IPS DF 4.7 (cell line): ENCODE data around the gene PNN.
"Not testable (repeated sequence)": the region's sequence is repeated elsewhere in the genome, so short reads cannot be mapped to it uniquely, and the experiment has no call there.

Experiments
- DNase-seq: peaks from one replicate; pipeline ENCODE4 v3.0.0-alpha.2; 2013; ENCODE audit warnings: low spot score; ENCODE audit errors: extremely low read depth

The PNN gene

DNA sequence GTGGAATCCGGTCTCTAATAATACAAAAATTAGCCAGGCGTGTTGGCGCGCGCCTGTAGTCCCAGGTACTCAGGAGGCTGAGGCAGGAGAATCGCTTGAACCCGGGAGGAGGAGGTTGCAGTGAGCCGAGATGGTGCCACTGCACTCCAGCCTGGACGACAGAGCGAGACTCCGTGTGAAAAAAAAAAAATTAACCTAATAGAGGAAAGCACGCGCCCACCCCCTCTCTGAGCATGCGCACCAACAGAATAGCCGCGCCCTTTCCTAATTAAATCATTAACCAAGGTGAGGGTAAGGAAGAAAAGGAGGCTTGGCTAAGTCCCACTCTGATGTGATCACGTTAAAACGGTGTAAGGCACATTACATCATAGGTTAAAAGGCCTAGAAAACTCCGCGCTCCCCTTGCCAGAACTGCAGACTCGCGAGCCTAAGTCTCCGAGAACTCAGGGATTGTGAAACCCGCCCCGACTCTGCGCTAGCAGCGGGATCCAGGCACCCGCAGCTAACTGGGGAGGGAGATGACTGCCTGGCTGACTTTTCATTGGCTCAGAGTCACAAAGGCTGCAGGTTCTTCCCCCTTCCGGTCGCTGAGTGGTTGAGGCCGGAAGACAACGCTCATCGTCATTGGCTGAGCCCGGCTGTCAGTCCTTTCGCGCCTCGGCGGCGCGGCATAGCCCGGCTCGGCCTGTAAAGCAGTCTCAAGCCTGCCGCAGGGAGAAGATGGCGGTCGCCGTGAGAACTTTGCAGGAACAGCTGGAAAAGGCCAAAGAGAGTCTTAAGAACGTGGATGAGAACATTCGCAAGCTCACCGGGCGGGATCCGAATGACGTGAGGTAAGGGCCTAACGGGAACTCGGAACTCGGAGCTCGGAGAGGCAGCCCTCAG lies at the start of gene PNN:
TSS of gene PNN (plus strand) at position 695 of the 885 bp plus-strand sequence. CDS start at position 721, 26 bp downstream.
- DNase-seq: peak; percentile 95

DNA sequence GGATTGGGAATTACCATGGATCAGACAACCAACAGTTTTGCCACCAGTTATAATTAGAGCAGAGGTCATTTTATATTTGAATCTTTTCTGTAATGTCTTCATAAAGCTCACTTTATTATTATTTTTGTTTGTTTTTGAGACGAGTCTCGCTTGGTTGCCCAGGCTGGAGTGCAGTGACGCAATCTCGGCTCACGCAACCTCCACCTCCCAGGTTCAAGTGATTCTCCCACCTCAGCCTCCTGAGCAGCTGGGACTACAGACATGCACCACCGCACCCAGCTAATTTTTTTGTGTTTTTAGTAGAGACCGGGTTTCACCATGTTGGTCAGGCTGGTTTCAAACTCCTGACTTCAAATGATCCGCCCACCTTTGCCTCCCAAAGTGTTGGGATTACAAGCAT lies 37.2 kb upstream of the PNN start:
- DNase-seq: not testable (repeated sequence)

DNA sequence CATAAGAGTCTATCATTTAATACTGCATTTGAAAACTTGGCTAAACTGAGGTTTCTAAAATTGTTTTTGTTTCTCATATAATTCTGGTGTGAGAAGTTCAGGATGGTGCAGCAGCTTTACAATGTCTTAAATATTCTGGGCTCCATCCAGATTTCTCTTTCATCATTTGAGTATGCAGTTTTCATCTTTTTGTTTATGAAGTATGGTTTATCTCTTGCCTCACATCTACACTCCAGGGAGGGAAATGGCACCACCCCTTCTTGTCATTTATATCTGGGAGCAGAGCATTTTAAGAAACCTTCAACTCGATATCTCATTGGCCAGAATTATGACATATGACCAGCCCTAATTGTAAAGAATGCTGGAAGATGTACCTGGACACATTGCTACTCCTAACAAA lies 36.6 kb upstream of the PNN start:
- DNase-seq: no peak

DNA sequence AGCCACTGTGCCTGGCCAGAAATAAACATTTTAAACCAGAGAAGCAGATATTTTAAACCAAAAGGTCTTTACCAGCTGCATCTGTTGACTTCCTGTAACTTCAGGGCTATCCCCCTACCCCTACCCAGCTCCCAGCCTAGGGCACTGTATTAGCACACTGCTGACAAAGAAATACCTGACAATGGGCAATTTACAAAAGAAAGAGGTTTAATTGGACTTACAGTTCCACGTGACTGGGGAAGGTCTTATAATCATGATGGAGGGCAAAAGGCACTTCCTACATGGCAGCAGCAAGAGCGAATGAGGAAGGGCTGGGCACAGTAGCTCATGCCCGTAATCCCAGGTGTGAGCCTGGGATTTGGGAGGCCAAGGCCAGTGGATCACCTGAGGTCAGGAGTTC lies 34.9 kb upstream of the PNN start:
- no peak for DNase-seq

DNA sequence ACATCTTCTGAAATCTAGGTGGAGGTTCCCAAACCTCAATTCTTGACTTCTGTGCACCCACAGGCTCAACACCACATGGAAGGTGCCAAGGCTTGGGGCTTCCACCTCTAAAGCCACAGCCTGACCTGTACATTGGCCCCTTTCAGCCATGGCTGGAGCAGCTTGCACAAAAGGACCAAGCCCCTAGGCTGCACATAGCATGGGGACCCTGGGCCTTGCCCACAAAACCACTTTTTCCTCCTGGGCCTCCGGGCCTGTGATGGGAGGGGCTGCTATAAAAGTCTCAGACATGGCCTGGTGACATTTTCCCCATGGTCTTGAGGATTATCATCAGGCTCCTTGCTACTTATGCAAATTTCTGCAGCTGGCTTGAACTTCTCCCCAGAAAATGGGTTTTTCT lies 33.4 kb upstream of the PNN start:
- DNase-seq: not testable (repeated sequence)

DNA sequence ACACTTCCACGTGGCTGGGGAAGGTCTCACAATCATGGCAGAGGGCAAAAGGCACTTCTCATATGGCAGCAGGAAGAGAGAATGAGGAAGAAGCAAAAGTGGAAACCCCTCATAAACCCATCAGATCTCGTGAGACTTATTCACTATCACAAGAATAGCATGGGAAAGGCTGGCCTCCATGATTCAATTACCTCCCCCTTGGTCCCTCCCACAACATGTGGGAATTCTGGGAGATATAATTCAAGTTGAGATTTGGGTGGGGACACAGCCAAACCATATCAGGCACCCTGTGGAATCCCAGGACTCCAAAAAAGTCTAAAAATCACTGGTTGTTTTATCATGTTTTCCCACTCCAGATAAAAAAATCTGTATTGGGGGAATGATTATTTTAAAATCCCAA lies 31.8 kb upstream of the PNN start:
- not testable (repeated sequence) for DNase-seq

DNA sequence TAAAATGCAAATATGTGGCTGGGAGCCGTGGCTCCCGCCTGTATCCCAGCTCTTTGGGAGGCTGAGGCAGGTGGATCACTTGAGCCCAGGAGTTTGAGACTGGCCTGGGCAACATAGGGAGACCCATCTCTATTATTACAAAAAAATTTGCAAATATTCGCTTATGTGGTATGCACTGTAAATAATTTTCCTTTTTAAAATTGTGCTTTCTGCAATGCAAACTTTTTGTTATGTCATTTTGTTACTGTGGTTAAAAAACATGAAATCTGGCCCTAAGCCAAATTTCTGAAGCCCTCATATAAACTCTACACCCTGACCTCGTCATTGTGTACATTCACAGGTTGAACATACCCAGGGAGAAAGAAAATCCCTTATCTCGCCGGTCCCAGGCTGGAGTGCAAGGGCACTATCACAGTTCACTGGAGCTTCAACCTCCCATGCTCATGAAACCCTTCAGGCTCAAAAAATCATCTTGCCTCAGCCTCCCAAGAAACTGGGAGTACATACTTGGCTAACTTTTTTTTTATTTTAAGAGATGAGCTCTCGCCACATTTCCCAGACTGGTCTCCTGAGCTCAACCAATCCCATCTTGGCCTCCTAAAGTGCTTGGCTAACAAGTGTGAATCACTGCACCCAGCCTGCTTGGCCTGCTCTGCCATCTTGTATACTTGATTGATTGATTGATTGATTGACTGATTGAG lies 29.6 kb upstream of the PNN start:
- no peak for DNase-seq

DNA sequence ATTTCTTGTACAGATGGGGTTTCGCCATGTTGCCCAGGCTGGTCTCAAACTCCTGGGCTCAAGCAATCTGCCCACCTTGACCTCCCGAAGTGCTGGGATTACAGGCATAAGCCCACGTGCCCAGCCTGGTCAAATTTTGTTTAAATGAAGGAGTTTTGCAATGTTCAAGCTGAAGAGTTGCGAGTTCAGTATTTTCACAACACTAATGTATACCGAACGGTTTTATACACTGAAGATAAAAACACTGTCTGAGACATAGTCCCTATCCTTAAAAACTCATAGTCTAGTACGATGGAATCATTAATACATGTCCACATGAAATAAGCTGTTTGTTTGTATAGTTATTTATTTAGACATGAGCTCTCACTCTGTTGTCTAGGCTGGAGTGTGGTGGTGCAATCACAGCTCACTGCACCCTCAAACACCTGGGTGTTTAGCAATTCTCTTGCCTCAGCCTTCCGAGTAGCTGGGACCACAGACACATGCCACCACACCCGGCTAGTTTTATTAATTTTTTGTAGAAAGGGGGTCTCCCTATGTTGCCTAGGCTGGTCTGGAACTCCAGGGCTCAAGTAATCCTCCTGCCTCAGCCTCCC lies 20.4 kb upstream of the PNN start:
- DNase-seq: no peak

DNA sequence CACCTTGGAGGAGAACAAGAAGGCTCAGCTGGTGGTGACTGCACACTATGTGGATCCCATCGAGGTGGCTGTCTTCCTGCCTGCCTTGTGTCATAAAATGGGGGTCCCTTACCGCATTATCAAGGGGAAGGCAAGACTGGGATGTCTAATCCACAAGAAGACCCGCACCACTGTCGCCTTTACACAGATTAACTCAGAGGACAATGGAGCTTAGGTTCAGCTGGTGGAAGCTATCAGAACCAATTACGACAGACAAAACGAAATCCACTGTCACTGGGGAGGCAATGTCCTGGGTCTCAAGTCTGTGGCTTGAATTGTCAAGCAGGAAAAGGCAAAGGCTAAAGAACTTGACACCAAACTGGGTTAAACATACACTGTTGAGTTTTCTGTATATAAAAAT lies 17.6 kb upstream of the PNN start:
- no peak for DNase-seq

DNA sequence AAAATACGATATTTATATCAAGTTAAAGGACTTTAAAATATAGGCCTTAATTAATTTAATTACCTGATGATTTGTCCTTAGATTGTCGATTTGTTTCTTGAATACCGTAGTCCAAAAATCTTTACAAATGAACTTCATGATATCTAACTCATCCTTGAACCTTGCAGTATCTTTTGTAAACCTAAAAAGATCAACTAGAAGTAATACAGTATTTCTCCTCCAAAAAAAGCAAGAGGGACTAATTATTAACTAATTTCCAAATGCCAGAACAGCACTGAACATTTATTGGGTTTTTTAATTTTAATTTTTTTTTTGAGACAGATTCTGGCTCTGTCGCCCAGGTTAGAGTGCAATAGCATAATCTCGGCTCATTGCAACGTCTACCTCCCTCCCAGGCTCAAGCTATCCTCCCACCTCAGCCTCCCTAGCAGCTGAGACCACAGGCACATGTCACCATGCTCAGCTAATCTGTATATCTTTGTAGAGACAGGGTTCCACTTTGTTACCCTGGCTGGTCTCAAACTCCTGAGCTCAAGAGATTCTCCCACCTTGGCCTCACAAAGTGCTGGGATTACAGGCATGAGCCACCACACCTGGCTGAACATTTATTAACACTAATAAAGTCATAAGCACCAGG lies 16.7 kb upstream of the PNN start:
- DNase-seq: no peak

DNA sequence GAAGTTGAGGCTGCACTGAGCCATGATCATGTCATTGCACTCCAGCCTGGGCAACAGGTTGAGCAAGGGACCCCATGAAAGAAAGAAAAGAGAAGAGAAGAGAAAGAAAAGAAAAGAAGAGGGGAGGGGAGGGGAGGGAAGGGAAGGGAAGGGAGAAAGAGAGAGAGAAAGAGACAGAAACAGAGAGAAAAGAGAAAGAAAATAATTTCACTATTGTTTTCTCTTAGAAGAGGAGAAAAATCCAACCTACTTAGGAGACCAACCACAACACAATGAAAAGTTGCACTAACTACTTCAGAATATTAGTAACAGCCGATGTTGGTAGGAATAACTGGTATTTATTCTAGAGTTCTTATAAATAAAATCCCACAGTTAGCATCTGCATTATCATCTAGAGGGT lies 14.6 kb upstream of the PNN start:
- DNase-seq: no peak

DNA sequence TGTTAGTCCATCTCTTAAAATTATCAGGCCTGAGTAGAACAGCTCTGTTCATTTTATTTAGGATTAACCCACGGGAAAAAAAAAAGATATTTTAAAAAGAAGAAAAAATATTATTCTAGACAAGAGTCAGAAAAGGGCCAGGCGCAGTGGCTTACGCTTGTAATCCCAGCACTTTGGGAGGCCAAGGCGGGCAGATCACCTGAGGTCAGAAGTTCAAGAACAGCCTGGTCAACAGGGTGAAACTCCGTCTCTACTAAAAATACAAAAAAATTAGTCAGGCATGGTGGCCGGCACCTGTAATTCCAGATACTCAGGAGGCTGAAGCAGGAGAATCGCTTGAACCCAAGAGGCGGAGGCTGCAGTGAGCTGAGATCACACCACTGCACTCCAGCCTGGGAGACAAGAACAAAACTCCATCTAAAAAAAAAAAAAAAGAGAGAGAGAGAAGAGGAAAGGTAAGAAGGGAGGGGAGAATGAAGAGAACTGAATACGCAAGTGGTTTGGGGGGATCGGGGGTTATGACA lies 7.2 kb upstream of the PNN start:
- not testable (repeated sequence) for DNase-seq

DNA sequence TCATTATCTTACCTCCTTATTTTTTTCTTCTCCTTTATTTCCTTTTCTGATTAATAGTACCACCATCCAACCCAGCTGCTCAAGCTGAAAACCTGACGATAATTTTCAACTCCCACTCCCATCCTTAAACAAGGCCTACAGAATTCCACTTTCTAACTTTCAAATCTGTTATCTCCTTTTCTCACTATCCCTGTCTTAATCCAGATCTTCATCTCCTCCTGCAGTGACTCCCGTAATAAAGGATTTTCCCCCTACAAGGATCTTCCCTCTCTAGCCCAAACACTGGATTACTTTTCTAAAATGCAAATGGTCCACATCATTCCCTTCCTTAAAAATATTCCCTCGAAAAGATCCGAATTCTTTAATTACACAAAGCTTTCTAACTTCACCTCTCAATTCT lies 6.5 kb upstream of the PNN start:
- DNase-seq: no peak

DNA sequence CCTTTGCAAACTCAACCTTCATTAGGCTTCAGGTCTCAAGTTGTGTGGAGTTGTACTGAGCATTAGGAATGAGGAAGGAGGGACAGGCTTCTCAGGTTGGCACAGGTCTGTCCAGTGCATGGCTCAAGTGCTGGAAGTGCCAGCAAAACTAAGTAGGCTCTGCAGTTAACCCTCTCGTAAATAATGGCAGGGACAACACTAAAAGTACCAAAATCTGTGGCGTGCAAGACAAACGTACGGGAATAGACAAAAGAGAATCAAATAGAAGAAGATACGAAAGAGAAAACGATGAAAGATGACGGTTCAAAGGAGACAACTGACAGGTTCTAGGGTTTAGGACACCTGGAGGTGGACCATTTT lies 5.5 kb upstream of the PNN start:
- no peak for DNase-seq

DNA sequence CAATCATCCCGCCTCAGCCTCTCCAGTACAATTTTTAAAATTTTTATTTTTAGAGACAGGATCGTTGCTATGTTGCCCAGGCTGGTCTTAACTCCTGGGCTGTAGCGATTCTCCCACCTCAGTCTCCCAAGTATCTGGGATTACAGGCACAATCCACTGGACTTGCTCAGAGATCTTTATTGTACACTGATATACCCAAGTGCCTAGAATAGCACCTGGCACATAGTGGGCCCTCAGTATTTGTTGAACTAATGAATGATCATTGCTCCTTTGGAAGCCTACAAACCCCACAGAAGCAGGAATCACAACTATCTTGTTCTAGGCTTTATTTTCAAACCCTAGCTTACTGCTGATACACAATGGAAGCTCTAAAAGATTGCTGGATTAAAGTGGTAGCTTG lies 1.9 kb upstream of the PNN start:
- no peak for DNase-seq

DNA sequence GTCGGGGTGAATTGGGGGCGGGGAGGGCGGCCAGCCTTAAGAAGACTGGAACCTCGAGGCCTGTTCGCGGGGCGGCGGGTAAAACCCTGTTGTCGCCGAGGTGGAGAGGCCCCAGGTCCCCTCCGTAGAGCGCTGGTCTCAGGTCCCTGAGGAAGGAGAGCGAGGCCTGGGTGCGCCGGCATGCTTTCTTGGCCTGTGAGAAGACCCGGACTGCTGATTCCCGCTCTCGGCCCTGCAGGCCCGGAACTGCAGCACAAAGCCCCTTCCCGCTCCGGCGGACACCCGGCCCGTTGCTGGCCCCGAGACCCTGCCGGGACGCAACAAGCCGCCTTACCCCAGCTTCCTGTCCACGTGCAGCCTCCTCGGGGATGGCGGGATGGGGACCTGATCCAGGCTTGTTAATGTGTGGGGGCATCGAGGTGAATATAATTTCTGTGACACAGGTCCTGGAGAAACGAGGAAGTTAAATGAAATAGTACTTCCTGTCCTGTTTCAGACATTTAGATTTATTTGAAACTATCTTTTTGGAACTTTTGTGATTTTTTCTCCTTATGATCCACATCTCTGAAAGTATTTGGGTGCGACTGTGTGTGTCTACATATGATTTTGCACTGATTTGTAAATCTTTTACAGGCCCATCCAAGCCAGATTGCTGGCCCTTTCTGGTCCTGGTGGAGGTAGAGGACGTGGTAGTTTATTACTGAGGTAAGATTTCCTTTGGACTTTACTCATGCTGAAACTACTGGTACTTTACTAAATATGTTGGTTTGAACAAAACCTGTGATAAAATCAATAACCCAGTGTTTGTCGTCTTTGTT lies 600 bp downstream of the PNN start:
- no peak for DNase-seq

DNA sequence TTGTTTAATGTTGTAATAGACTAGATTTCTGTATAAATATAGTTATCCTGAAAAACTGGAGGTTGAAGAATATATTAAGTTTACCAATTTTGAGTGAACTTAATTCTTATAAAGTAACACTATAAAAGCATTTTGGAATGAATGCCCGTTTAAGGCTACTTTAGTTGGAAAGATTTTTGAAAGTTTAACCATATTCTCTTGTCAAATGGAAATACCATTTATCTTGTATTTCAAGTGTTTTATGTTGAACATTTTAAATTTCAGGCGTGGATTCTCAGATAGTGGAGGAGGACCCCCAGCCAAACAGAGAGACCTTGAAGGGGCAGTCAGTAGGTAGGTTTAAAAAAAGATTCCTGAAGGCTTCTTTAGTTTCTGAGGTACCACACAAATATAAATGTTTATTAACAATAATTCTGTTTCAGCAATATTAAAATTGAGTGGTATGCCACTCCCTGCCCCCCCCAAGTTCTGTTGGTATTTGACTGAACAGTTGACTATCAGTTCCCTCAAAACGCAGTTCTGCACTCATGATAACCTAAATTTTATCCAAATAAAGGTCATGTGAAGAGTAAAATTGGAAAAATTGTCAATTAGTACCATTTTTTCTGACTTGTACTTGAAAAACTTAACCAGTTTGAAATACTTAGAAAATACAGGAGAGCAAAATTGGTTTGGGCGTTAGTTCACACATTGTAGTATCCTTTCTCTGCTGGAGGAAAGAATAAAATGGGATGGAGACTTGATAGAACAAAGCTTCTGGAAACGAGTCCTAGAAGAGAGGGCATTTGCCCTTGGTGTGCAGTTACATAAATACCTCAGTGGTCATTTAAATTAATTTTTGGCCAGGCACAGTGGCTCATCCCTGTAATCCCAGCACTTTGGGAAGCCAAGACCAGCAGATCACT lies 1.5 kb downstream of the PNN start:
- DNase-seq: no peak

DNA sequence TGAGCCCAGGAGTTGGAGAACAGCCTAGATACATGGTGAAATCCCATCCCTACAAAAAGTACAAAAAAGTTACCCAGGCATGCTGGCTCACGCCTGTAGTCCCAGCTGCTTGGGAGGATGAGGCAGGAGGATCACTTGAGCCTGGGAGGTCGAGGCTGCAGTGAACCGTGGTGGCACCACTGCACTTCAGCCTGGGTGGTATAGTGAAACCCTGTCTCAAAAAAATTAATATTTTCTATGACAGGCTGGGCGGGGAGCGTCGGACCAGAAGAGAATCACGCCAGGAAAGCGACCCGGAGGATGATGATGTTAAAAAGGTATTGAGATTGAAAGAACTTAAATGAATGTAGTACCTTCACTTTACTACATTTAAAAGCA lies 2.1 kb downstream of the PNN start:
- DNase-seq: no peak

DNA sequence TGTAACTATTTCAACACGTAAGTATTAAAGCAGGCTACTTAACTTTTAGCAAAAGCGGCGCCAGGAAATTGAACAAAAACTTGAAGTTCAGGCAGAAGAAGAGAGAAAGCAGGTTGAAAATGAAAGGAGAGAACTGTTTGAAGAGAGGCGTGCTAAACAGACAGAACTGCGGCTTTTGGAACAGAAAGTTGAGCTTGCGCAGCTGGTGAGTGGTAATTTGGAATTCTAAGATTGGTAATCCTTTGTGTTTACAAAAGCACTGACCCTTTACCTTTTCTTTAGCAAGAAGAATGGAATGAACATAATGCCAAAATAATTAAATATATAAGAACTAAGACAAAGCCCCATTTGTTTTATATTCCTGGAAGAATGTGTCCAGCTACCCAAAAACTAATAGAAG lies 4.0 kb downstream of the PNN start:
- DNase-seq: no peak

DNA sequence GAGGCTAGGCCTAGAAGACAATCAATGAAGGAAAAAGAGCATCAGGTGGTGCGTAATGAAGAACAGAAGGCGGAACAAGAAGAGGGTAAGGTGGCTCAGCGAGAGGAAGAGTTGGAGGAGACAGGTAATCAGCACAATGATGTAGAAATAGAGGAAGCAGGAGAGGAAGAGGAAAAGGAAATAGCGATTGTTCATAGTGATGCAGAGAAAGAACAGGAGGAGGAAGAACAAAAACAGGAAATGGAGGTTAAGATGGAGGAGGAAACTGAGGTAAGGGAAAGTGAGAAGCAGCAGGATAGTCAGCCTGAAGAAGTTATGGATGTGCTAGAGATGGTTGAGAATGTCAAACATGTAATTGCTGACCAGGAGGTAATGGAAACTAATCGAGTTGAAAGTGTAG lies 5.5 kb downstream of the PNN start:
- DNase-seq: no peak
